Cardiac fibroblast (primary cell): ENCODE measurements around the gene DEK.
"Not testable (repeated sequence)": the region's sequence is repeated elsewhere in the genome, so short reads cannot be mapped to it uniquely, and the experiment has no call there.

ENCODE experiments used
- DNase-seq, 2 donors: peaks; one replicate each; pipeline versions ENCODE4 v3.0.0 to v3.0.0-alpha.2; 2010; ENCODE audit warnings: low read depth in 2 of 2
- H3K4me3 ChIP-seq, 2 donors: replicated peaks in 1 of 2; 1 replicate in 1 of 2; 2 replicates in 1 of 2; pipeline ENCODE4 v1.5.1; 2011; ENCODE audit warnings: low read depth in 2 of 2, low read length in 2 of 2, mild to moderate bottlenecking in 2 of 2, moderate library complexity in 1 of 2
- TF ChIP-seq, protein P1 (sequence below): IDR thresholded peaks from one replicate; pipeline ENCODE4 v1.5.1; 2011; ENCODE audit warnings: low read depth, mild to moderate bottlenecking, low read length, inconsistent platforms

The DEK gene

DNA sequence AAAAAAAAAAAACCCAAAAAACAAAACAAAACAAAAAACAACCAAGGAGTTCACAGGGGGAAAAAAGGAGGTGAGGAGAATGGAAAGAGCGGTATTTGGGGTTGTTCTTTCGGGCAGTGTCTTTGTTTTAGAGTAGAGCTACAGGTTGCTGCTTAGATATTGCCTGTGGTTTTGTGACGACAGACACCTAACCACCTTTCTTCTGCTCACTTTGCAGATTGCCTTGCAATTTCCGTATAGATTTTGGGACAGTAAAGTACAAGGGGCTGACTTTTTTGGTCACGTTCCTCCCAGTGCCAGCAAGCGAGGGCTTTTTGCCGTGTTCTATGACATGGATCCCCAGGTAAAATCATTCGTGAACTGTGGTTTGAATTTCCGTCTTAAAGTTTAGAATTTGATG lies 50.9 kb downstream of the DEK start:
- DNase-seq = no peak
- no peak overlapping the region for H3K4me3 ChIP-seq
- TF ChIP-seq, protein P1, sequence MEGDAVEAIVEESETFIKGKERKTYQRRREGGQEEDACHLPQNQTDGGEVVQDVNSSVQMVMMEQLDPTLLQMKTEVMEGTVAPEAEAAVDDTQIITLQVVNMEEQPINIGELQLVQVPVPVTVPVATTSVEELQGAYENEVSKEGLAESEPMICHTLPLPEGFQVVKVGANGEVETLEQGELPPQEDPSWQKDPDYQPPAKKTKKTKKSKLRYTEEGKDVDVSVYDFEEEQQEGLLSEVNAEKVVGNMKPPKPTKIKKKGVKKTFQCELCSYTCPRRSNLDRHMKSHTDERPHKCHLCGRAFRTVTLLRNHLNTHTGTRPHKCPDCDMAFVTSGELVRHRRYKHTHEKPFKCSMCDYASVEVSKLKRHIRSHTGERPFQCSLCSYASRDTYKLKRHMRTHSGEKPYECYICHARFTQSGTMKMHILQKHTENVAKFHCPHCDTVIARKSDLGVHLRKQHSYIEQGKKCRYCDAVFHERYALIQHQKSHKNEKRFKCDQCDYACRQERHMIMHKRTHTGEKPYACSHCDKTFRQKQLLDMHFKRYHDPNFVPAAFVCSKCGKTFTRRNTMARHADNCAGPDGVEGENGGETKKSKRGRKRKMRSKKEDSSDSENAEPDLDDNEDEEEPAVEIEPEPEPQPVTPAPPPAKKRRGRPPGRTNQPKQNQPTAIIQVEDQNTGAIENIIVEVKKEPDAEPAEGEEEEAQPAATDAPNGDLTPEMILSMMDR = no peak

DNA sequence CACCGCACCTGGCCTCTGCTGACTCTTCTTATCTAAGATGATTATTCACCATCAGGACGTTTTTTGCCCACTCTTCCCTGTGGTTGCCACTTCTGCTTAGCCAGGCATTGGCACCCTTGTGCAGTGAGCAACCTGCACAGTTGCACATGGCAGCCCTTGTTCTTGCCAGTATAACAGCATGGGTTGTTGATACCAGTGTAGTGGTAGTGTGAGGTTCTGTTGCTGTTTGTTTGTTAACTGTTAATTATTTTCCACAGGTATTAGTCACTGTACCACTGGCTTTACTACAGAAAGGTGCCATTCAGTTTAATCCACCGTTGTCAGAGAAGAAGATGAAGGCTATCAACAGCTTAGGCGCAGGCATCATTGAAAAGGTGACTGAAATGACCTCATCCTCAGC lies 52.1 kb downstream of the DEK start:
- no peak for DNase-seq
- TF ChIP-seq, protein P1 = no peak
- no peak overlapping the region for H3K4me3 ChIP-seq

DNA sequence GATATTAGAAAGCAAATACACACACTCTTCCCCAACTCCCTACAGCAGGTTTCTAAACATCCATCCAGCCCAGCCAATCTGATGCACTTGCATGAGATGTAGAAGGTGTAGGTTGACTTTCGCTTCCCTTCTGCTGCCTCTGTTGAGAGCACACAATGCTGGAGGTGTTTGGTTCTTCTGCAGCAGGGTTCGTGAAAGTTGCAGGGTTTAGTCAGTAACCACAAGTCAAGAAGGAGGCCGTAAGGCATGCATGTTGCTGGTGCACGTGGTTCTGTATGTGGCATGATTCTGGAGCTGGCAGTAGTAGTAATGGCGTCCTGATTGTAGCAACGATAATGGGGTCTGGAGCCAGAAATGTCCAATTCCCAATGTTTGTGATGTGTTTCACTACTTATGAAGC lies 53.0 kb downstream of the DEK start:
- no peak for DNase-seq
- TF ChIP-seq, protein P1 = no peak
- no peak overlapping the region for H3K4me3 ChIP-seq

DNA sequence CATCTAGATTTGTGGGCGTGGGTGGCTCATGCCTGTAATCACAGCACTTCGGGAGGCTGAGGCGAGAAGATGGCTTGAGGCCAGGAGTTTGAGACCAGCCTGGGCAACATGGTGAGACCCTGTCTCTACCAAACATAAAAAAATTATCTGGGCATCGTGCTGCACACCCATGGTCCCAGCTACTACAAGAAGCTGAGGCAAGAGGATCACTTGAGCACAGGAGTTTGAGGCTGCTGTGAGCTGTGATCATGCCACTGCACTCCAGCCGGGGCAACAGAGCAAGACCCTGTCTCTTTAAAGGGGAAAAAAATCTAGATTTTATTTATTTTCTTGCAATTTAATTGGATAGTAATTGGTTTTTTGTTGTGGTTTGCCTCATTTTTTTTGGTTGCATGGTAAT lies 53.6 kb downstream of the DEK start:
- TF ChIP-seq, protein P1 = no peak
- H3K4me3 ChIP-seq = no peak overlapping the region
- DNase-seq = no peak

DNA sequence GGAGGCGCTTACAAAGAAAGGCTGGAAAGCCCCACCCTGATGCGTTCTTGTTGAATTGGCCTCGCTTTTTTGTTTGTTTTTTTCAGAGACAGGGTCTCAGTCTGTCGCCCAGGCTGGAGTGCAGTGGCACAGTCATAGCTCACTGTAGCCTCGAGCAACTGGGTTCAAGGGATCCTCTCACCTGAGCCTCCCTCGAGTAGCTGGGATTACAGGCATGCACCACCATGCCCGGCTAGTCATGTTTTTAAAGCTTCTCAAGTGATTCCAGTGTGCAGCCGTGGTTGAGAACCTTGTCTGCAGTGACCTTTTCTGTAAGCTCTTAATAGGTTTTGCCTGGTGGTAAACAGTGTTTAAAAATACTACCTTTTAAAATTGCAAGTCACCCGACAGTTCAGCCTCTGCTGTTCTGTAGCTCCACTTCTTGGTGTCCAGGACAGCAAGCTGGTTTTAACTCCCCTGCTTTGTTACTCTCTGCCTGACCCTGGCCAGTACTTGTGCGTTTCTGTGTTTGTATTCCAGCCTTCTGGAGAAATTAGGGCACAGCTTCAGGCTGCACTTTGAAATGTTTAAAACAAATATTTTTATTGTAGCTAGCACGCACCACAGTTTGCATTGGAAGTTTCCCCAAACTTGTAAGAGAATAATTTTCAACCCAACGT lies 54.7 kb downstream of the DEK start:
- TF ChIP-seq, protein P1 = no peak
- no peak overlapping the region for H3K4me3 ChIP-seq
- DNase-seq = no peak

DNA sequence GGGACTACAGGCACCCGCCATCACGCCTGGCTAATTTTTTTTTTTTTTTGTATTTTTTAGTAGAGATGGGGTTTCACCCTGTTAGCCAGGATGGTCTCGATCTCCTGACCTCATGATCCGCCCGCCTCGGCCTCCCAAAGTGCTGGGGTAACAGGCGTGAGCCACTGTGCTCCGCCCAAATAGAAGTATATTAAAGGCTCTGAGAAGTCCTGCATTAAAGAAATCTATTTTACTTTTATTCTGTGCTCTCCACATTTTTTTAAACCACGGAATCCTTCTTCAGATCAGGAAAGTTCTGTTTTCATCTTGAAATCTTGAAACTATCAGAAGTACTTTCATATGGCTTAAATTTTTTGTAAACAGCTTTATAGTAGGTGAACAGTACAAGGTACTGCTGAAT lies 55.6 kb downstream of the DEK start:
- not testable (repeated sequence) for DNase-seq, H3K4me3 ChIP-seq

DNA sequence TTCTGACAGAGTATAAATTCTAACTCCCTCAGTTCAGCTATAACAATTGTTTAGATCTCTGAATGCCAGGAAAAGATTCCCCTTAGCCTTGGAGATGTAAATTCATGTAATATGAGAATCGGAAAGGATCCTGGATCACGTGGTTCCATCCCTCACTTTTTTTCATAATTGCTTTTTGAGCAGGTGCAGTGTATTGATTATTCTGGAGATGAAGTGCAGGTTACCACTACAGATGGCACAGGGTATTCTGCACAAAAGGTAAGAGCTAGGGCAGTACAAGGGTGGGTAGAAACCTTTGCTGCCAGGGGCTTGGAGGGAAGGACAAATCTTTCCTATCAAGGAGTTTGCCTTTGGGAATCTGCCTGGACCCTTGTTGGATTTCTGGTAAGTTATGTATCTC lies 56.4 kb downstream of the DEK start:
- TF ChIP-seq, protein P1 = no peak
- no peak for DNase-seq
- H3K4me3 ChIP-seq = no peak overlapping the region
